Esophagus muscularis mucosa (tissue), 4 donors: Measurements from ENCODE around the gene PCDHGA3. TPM values are rescaled to one million over a fixed set of nuclear protein-coding genes. Genes with fewer than 3 reads are reported as not detected.

Experiments used
- DNase-seq: peaks from one replicate; pipeline ENCODE4 v3.0.0-alpha.2; 2017; ENCODE audit errors: extremely low spot score
- H3K27ac ChIP-seq, 4 donors: fragments of 200-600 bp; sonication (generic); replicated peaks in 1 of 4; 1 replicate in 3 of 4; 2 replicates in 1 of 4; pipeline ENCODE4 v1.5.1; 2016 to 2019; ENCODE audit warnings: mild to moderate bottlenecking in 1 of 4
- H3K27me3 ChIP-seq, 4 donors: fragments of 200-600 bp; sonication (generic); one replicate each; pipeline versions ENCODE4 v1.5.1 to v1.6.0; 2016 to 2019
- H3K36me3 ChIP-seq, 4 donors: fragments of 200-600 bp; sonication (generic); one replicate each; pipeline ENCODE4 v1.5.1; 2016 to 2019
- H3K4me1 ChIP-seq, 4 donors: fragments of 200-600 bp; sonication (generic); one replicate each; pipeline ENCODE4 v1.5.1; 2016 to 2019
- H3K4me3 ChIP-seq, 4 donors: fragments of 200-600 bp; sonication (generic); 1 replicate in 2 of 4; 2 replicates in 2 of 4; pipeline ENCODE4 v1.5.1; 2016 to 2019; ENCODE audit warnings: mild to moderate bottlenecking in 4 of 4, moderate library complexity in 1 of 4
- H3K9me3 ChIP-seq, 4 donors: fragments of 200-600 bp; sonication (generic); 1 replicate in 3 of 4; 2 replicates in 1 of 4; pipeline ENCODE4 v1.5.1; 2016 to 2019
- CTCF ChIP-seq, 3 experiments: fragments of 200-600 bp in 2 of 3; fragments of 450-650 bp in 1 of 3; sonication (generic) in 2 of 3; IDR thresholded peaks; one replicate each; pipeline ENCODE4 v1.5.1; 2017 to 2019; ENCODE audit warnings: antibody characterized with exemption in 3 of 3, mild to moderate bottlenecking in 2 of 3, moderate library complexity in 1 of 3
- EP300 ChIP-seq: sonication (generic); formaldehyde crosslinking; IDR thresholded peaks from one replicate; pipeline ENCODE4 v1.6.1; 2017; ENCODE audit warnings: antibody characterized with exemption
- POLR2A ChIP-seq: fragments of 450-650 bp; IDR thresholded peaks from one replicate; pipeline ENCODE4 v1.6.1; 2017; ENCODE audit warnings: antibody characterized with exemption, moderate library complexity, mild to moderate bottlenecking, low read depth
- POLR2AphosphoS5 ChIP-seq, 2 donors: sonication (generic); formaldehyde crosslinking; IDR thresholded peaks; one replicate each; pipeline ENCODE4 v1.6.1; 2017; ENCODE audit warnings: antibody characterized with exemption in 2 of 2
- WGBS: methylation state at CpG from one replicate; pipeline ENCODE4 v1.1.5; 2018; 5-methylcytosine and 5-hydroxymethylcytosine counted together
- intact Hi-C: fragments of 100-400 bp; cut with DNase I; formaldehyde crosslinking; loops from one replicate; pipeline ENCODE4 v1.15.1; 2023
- total RNA-seq, 4 donors: library from RNA; depleted of rRNA; stranded (reverse); fragments of >200 nt; gene quantifications; one replicate each; pipeline versions ENCODE4 v1.1.0 to v1.2.1, GENCODE V29; 2016

Gene PCDHGA3
- total RNA-seq, 4 donors from 2014 or later, result 1.7 to 2.6 (median 1.8) TPM

- WGBS, result 78% methylated on average over 5 of the region's 5 CpGs
- intact Hi-C loops, result loop anchor here (10.0 kb wide), 1 partner anchor 209 kb away; no protein-coding TSS in a partner anchor
- Histone ChIP-seq H3K27ac (no peak overlapping the region), H3K9me3 (peaks cover 10 to 98% (median 95%) of the 10 kb centered on the region in 4 donors), H3K4me1 (no peaks in the 10 kb centered on the region), H3K36me3 (no peaks in the 10 kb centered on the region), H3K4me3 (no peak overlapping the region), H3K27me3 (peaks cover 0 to 17% (median 2%) of the 10 kb centered on the region in 4 donors)
- no peak for TF ChIP-seq EP300
- TF ChIP-seq POLR2AphosphoS5 (IDR thresholded peaks at IDR 0.05), result no peak
- no peak for TF ChIP-seq POLR2A
- DNase-seq, result no peak
Observed at GRCh38 chr5:141356133-141356532, 12.5 kb downstream of the PCDHGA3 start.

- intact Hi-C loops, result loop anchor here (10.0 kb wide), 1 partner anchor 208 kb away; no protein-coding TSS in a partner anchor
- TF ChIP-seq CTCF (IDR thresholded peaks at IDR 0.05) (no peak), POLR2AphosphoS5 (IDR thresholded peaks at IDR 0.05) (no peak), POLR2A (no peak), EP300 (no peak)
Observed at GRCh38 chr5:141356950-141357349, 13.3 kb downstream of the PCDHGA3 start.

GRCh38 chr5:141359790-141360426, 16.3 kb downstream of the PCDHGA3 start, which contains the start of gene PCDHGB2:
Gene PCDHGB2 (plus strand): TSS chr5:141359994. CDS start chr5:141360136, 142 bp downstream.
- TF ChIP-seq POLR2AphosphoS5 (IDR thresholded peaks at IDR 0.05) (no peak), CTCF (IDR thresholded peaks at IDR 0.05) (peak in 2 of 3 experiments; percentile 14 to 25), POLR2A (no peak), EP300 (no peak)
- Histone ChIP-seq H3K27ac (no peak within 1 kb of the TSS), H3K9me3 (peaks cover 10 to 100% (median 98%) of the 10 kb centered on the region in 4 donors), H3K36me3 (no peaks in the 10 kb centered on the region), H3K4me3 (peak within 1 kb of the TSS; percentile 23 to 41 (median 24)), H3K27me3 (peaks cover 0 to 27% (median 0%) of the 10 kb centered on the region in 4 donors), H3K4me1 (no peaks in the 10 kb centered on the region)
- intact Hi-C loops, result loop anchor here (10.0 kb wide), 1 partner anchor 205 kb away; no protein-coding TSS in a partner anchor
- WGBS, result 22% methylated on average over 23 of the region's 24 CpGs
- DNase-seq, result no peak

More at GRCh38 chr5:141356950-141357349, 13.3 kb downstream of the PCDHGA3 start:
- 61% methylated on average over 4 of the region's 19 CpGs for WGBS
- no peak overlapping the region for H3K27ac ChIP-seq
- no peaks in the 10 kb centered on the region for H3K36me3 ChIP-seq
- DNase-seq, result no peak
- peaks cover 0 to 14% (median 0%) of the 10 kb centered on the region in 4 donors for H3K27me3 ChIP-seq
- H3K9me3 ChIP-seq, result peaks cover 10 to 98% (median 95%) of the 10 kb centered on the region in 4 donors
- no peak overlapping the region for H3K4me3 ChIP-seq
- no peaks in the 10 kb centered on the region for H3K4me1 ChIP-seq

- TF ChIP-seq POLR2A (no peak), CTCF (IDR thresholded peaks at IDR 0.05) (no peak), POLR2AphosphoS5 (IDR thresholded peaks at IDR 0.05) (no peak), EP300 (no peak)
- Histone ChIP-seq H3K9me3 (peaks cover 14 to 100% (median 98%) of the 10 kb centered on the region in 4 donors), H3K27ac (no peak overlapping the region), H3K4me3 (no peak overlapping the region), H3K4me1 (no peaks in the 10 kb centered on the region), H3K36me3 (no peaks in the 10 kb centered on the region), H3K27me3 (peaks cover 0 to 35% (median 0%) of the 10 kb centered on the region in 4 donors)
- 47% methylated on average over 13 of the region's 15 CpGs for WGBS
- intact Hi-C loops, result no loop called here
- no peak for DNase-seq
Observed at GRCh38 chr5:141360685-141361084, 17.1 kb downstream of the PCDHGA3 start.

GRCh38 chr5:141362719-141363118, 19.1 kb downstream of the PCDHGA3 start:
- intact Hi-C loops, result no loop called here
- no peaks in the 10 kb centered on the region for H3K36me3 ChIP-seq

More at GRCh38 chr5:141362719-141363118, 19.1 kb downstream of the PCDHGA3 start:
- Histone ChIP-seq H3K9me3 (peaks cover 5 to 100% (median 98%) of the 10 kb centered on the region in 4 donors), H3K4me3 (no peak overlapping the region), H3K27ac (no peak overlapping the region), H3K27me3 (peaks cover 0 to 43% (median 0%) of the 10 kb centered on the region in 4 donors), H3K4me1 (no peaks in the 10 kb centered on the region)
- TF ChIP-seq POLR2A (no peak), EP300 (no peak)
- no peak for DNase-seq
